Measurements from ENCODE around the gene TH.
"Not testable (repeated sequence)": the region's sequence is repeated elsewhere in the genome, so short reads cannot be mapped to it uniquely, and the experiment has no call there.

TH gene

GRCh38 chr11:2182075-2182474 lies 10.5 kb upstream of the TH start:
- DNase-seq (ENCODE audit: low read depth) = no peak
- no peak overlapping the region for H3K4me3 ChIP-seq (ENCODE audit: control insufficient read depth, low read depth, low read length)
- TF ChIP-seq CTCF (conservative IDR thresholded peaks at IDR 0.05; ENCODE audit: control insufficient read depth, insufficient read depth, low read depth, low read length) = no peak

GRCh38 chr11:2180789-2181370 lies 9.3 kb upstream of the TH start:
- no peak for DNase-seq (ENCODE audit: low read depth)
- no peak for TF ChIP-seq CTCF (conservative IDR thresholded peaks at IDR 0.05; ENCODE audit: control insufficient read depth, insufficient read depth, low read depth, low read length)
- no peak overlapping the region for H3K4me3 ChIP-seq (ENCODE audit: control insufficient read depth, low read depth, low read length)

- no peak for DNase-seq (ENCODE audit: low read depth)
- no peak for TF ChIP-seq CTCF (conservative IDR thresholded peaks at IDR 0.05; ENCODE audit: control insufficient read depth, insufficient read depth, low read depth, low read length)
- H3K4me3 ChIP-seq (ENCODE audit: control insufficient read depth, low read depth, low read length) = no peak overlapping the region
These were observed 8.7 kb upstream of the TH start for GRCh38 chr11:2180347-2180746.

- no peak overlapping the region for H3K4me3 ChIP-seq (ENCODE audit: control insufficient read depth, low read depth, low read length)
- no peak for DNase-seq (ENCODE audit: low read depth)
- no peak for TF ChIP-seq CTCF (conservative IDR thresholded peaks at IDR 0.05; ENCODE audit: control insufficient read depth, insufficient read depth, low read depth, low read length)
These were observed 7.9 kb upstream of the TH start for GRCh38 chr11:2179516-2179915.

GRCh38 chr11:2178906-2179494 lies 7.4 kb upstream of the TH start:
- H3K4me3 ChIP-seq (ENCODE audit: control insufficient read depth, low read depth, low read length) = no peak overlapping the region
- peak; percentile 12 for DNase-seq (ENCODE audit: low read depth)
- no peak for TF ChIP-seq CTCF (conservative IDR thresholded peaks at IDR 0.05; ENCODE audit: control insufficient read depth, insufficient read depth, low read depth, low read length)

- DNase-seq (ENCODE audit: low read depth); H3K4me3 ChIP-seq (ENCODE audit: control insufficient read depth, low read depth, low read length): not testable (repeated sequence)
These were observed 6.6 kb upstream of the TH start for GRCh38 chr11:2178055-2178773.

- H3K4me3 ChIP-seq (ENCODE audit: control insufficient read depth, low read depth, low read length) = no peak overlapping the region
- DNase-seq (ENCODE audit: low read depth) = no peak
- TF ChIP-seq CTCF (conservative IDR thresholded peaks at IDR 0.05; ENCODE audit: control insufficient read depth, insufficient read depth, low read depth, low read length) = no peak
These were observed 5.5 kb upstream of the TH start for GRCh38 chr11:2177076-2177475.

Measured in fibroblast of mammary gland (primary cell).